Measurements from ENCODE around the gene COPS7B.

Gene COPS7B

GRCh38 chr2:231853105-231853504, 66.9 kb downstream of the COPS7B start:
- H3K4me3 ChIP-seq (replicated peaks; ENCODE audit: low read depth, low read length): no peak overlapping the region
- peaks cover 2% of the 10 kb centered on the region for H3K27me3 ChIP-seq (replicated peaks; ENCODE audit: control insufficient read depth, insufficient read depth, low read length)
- no peak for DNase-seq (ENCODE audit: extremely low read depth, insufficient read length)
- H3K36me3 ChIP-seq (ENCODE audit: control insufficient read depth, insufficient read depth, low read length): no peaks in the 10 kb centered on the region
- TF ChIP-seq CTCF (IDR thresholded peaks at IDR 0.05; ENCODE audit: insufficient read depth, low read length, poor library complexity, severe bottlenecking): no peak

- H3K4me3 ChIP-seq (replicated peaks; ENCODE audit: low read depth, low read length): no peak overlapping the region
- DNase-seq (ENCODE audit: extremely low read depth, insufficient read length): no peak
- H3K36me3 ChIP-seq (ENCODE audit: control insufficient read depth, insufficient read depth, low read length): no peaks in the 10 kb centered on the region
- H3K27me3 ChIP-seq (replicated peaks; ENCODE audit: control insufficient read depth, insufficient read depth, low read length): peaks cover 2% of the 10 kb centered on the region
- TF ChIP-seq CTCF (IDR thresholded peaks at IDR 0.05; ENCODE audit: insufficient read depth, low read length, poor library complexity, severe bottlenecking): no peak
These were observed 68.4 kb downstream of the COPS7B start for GRCh38 chr2:231854616-231855125.

- Histone ChIP-seq H3K4me3 (replicated peaks; ENCODE audit: low read depth, low read length) (no peak overlapping the region), H3K27me3 (replicated peaks; ENCODE audit: control insufficient read depth, insufficient read depth, low read length) (no peaks in the 10 kb centered on the region; the same call in 1 of the 2 replicates), H3K36me3 (ENCODE audit: control insufficient read depth, insufficient read depth, low read length) (no peaks in the 10 kb centered on the region)
- no peak for DNase-seq (ENCODE audit: extremely low read depth, insufficient read length)
- no peak for TF ChIP-seq CTCF (IDR thresholded peaks at IDR 0.05; ENCODE audit: insufficient read depth, low read length, poor library complexity, severe bottlenecking)
These were observed 70.7 kb downstream of the COPS7B start for GRCh38 chr2:231856959-231857358.
